A549 (cell line): ENCODE measurements around the gene SLC12A8. TPM values are rescaled to one million over a fixed set of nuclear protein-coding genes. Genes with fewer than 3 reads are reported as not detected.

Source experiments
- ATAC-seq, 2 experiments: fragments of 200-7000 bp in 1 of 2; fragments of >200 bp in 1 of 2; cut with Nextera tagmentation in 1 of 2; cut with Tn5 transposase in 1 of 2; 3 replicates each; pipeline versions ENCODE4 v1.8.0 to v1.9.1; 2018 to 2020; ENCODE audit warnings: mild to moderate bottlenecking in 1 of 2, moderate library complexity in 1 of 2
- CTCF ChIA-PET: fragments of 300-600 bp; sonication (Branson Sonifier 250); formaldehyde crosslinking; extraction: SDS; loops from one replicate; lab custom pipeline; 2021; ENCODE audit warnings: antibody characterized with exemption, inconsistent platforms; lab: Yijun Ruan, JAX
- POLR2A ChIA-PET: fragments of 350-600 bp; formaldehyde crosslinking; extraction: SDS; loops from one replicate; lab custom pipeline; 2021; ENCODE audit warnings: antibody characterized with exemption, inconsistent platforms; lab: Yijun Ruan, JAX
- DNase-seq, 2 experiments: peaks; one replicate each; pipeline versions ENCODE4 v3.0.0 to v3.0.0-alpha.2; 2011 to 2016; ENCODE audit warnings: low read depth in 1 of 2, low spot score in 1 of 2
- FAIRE-seq: peaks from 2 replicates; lab custom pipeline; 2011; peaks lifted over from hg19 to GRCh38; lab: Jason Lieb, UNC
- H3K27ac ChIP-seq, 2 experiments: fragments of >200 bp; sonication (Bioruptor Twin); formaldehyde crosslinking; 3 replicates each; pipeline ENCODE4 v1.5.1; 2016 to 2017
- H3K4me1 ChIP-seq: fragments of >200 bp; sonication (Bioruptor Twin); formaldehyde crosslinking; 3 replicates; pipeline ENCODE4 v1.6.1; 2016
- H3K4me2 ChIP-seq: fragments of >200 bp; sonication (Bioruptor Twin); formaldehyde crosslinking; 3 replicates; pipeline ENCODE4 v1.6.1; 2016
- H3K4me3 ChIP-seq: fragments of >200 bp; sonication (Bioruptor Twin); formaldehyde crosslinking; 3 replicates; pipeline ENCODE4 v1.5.1; 2016
- H3K9me3 ChIP-seq: fragments of >200 bp; sonication (Bioruptor Twin); formaldehyde crosslinking; 3 replicates; pipeline ENCODE4 v1.6.1; 2016
- BHLHE40 ChIP-seq: IDR thresholded peaks from 2 replicates; pipeline ENCODE4 v1.6.1; 2012; ENCODE audit warnings: low read depth, low read length, inconsistent platforms
- CBX8 ChIP-seq: fragments of 200-600 bp; sonication (generic); IDR thresholded peaks from 2 replicates; pipeline ENCODE4 v1.6.1; 2016
- ESRRA ChIP-seq: fragments of 150-350 bp; IDR thresholded peaks from 2 replicates; pipeline ENCODE4 v1.6.1; 2014; ENCODE audit warnings: mild to moderate bottlenecking, low read length, borderline replicate concordance
- FOSL2 ChIP-seq, 2 experiments: fragments of 450-650 bp in 1 of 2; fragments of >200 bp in 1 of 2; sonication (Bioruptor Twin) in 1 of 2; formaldehyde crosslinking; IDR thresholded peaks; 2 replicates each; pipeline versions ENCODE4 v1.5.0 to v1.6.1; 2016 to 2020; ENCODE audit warnings: mild to moderate bottlenecking in 1 of 2, moderate library complexity in 1 of 2
- FOXS1 ChIP-seq: fragments of 250-450 bp; sonication (Bioruptor Pico); IDR thresholded peaks from 2 replicates; pipeline ENCODE4 v1.5.0; 2020; ENCODE audit warnings: mild to moderate bottlenecking, moderate library complexity
- HDAC2 ChIP-seq: fragments of 200-600 bp; sonication (generic); IDR thresholded peaks from 2 replicates; pipeline ENCODE4 v1.6.1; 2016
- HEYL ChIP-seq: fragments of 250-450 bp; sonication (Bioruptor Pico); IDR thresholded peaks from 2 replicates; pipeline ENCODE4 v1.8.0; 2021; ENCODE audit warnings: mild to moderate bottlenecking, moderate library complexity
- HOXA7 ChIP-seq: fragments of 250-450 bp; sonication (Bioruptor Pico); IDR thresholded peaks from 2 replicates; pipeline ENCODE4 v1.5.0; 2020; ENCODE audit warnings: mild to moderate bottlenecking, moderate library complexity
- KDM1A ChIP-seq: fragments of 200-600 bp; sonication (generic); IDR thresholded peaks from 2 replicates; pipeline ENCODE4 v1.6.1; 2016; ENCODE audit warnings: low read depth, mild to moderate bottlenecking
- KDM5A ChIP-seq: fragments of 200-600 bp; sonication (generic); IDR thresholded peaks from 2 replicates; pipeline ENCODE4 v1.6.1; 2016; ENCODE audit warnings: antibody characterized with exemption, mild to moderate bottlenecking
- MYC ChIP-seq: IDR thresholded peaks from 2 replicates; pipeline ENCODE4 v1.6.1; 2012; ENCODE audit warnings: mild to moderate bottlenecking, inconsistent platforms, low read length, improper control_type of control experiment, borderline replicate concordance
- NPAS2 ChIP-seq: fragments of 250-450 bp; sonication (Bioruptor Pico); IDR thresholded peaks from 2 replicates; pipeline ENCODE4 v1.8.0; 2022; ENCODE audit warnings: mild to moderate bottlenecking, moderate library complexity, borderline replicate concordance
- POLR2A ChIP-seq: IDR thresholded peaks from 2 replicates; pipeline ENCODE4 v1.6.1; 2012; ENCODE audit warnings: mild to moderate bottlenecking, low read length
- RAD21 ChIP-seq, 2 experiments: fragments of >200 bp in 1 of 2; sonication (Bioruptor Twin) in 1 of 2; formaldehyde crosslinking in 1 of 2; IDR thresholded peaks in 1 of 2; conservative IDR thresholded peaks in 1 of 2; 2 replicates in 1 of 2; 3 replicates in 1 of 2; pipeline ENCODE4 v1.6.1; 2012 to 2018; ENCODE audit warnings: inconsistent platforms in 1 of 2
- SREBF2 ChIP-seq: fragments of 450-650 bp; IDR thresholded peaks from 2 replicates; pipeline ENCODE4 v1.6.1; 2014; ENCODE audit warnings: mild to moderate bottlenecking, moderate library complexity
- TFCP2L1 ChIP-seq: fragments of 250-450 bp; sonication (Bioruptor Pico); IDR thresholded peaks from 2 replicates; pipeline ENCODE4 v1.5.0; 2021; ENCODE audit warnings: mild to moderate bottlenecking
- ZC3H11A ChIP-seq: fragments of 450-650 bp; IDR thresholded peaks from 2 replicates; pipeline ENCODE4 v1.6.1; 2014; ENCODE audit warnings: antibody characterized with exemption, mild to moderate bottlenecking
- ZFP36 ChIP-seq: fragments of 450-650 bp; IDR thresholded peaks from 2 replicates; pipeline ENCODE4 v1.6.1; 2014; ENCODE audit warnings: borderline replicate concordance; ENCODE audit not compliant: partially characterized antibody
- WGBS: methylation state at CpG from one replicate; pipeline ENCODE4 v1.1.6; 2017; ENCODE audit errors: missing lambda C conversion rate; 5-methylcytosine and 5-hydroxymethylcytosine counted together
- polyA plus RNA-seq, 4 experiments: library from polyadenylated mRNA; depleted of rRNA in 3 of 4; stranded (reverse); fragments of >200 nt; fragmentation: RNase III in 1 of 4; extraction: RNeasy Plus Mini Kit Qiagen cat#74134 plus additional on column Dnase treatment in 1 of 4; gene quantifications; 2 replicates in 3 of 4; 3 replicates in 1 of 4; pipeline ENCODE4 v1.2.3, GENCODE V29; 2011 to 2017
- TF ChIP-seq, protein P1 (sequence below): fragments of 200-600 bp; sonication (generic); IDR thresholded peaks from 2 replicates; pipeline ENCODE4 v1.6.1; 2016; ENCODE audit warnings: antibody characterized with exemption, mild to moderate bottlenecking, moderate library complexity
- TF ChIP-seq, protein P2 (sequence below): fragments of >200 bp; sonication (Bioruptor Twin); formaldehyde crosslinking; IDR thresholded peaks from 3 replicates; pipeline ENCODE4 v1.6.1; 2016
- TF ChIP-seq, protein P3 (sequence below): fragments of 250-450 bp; sonication (Bioruptor Pico); IDR thresholded peaks from 2 replicates; pipeline ENCODE4 v1.5.0; 2020; ENCODE audit warnings: low read depth, mild to moderate bottlenecking, moderate library complexity

The SLC12A8 gene
- polyA plus RNA-seq, 2 of the 4 experiments (the other 2 are of a cell fraction), result 1.1 to 4.2 TPM

GRCh38 chr3:125179143-125179883 lies 33.2 kb downstream of the SLC12A8 start:
- no peak overlapping the region for H3K27ac ChIP-seq
- WGBS, result 64% methylated on average over 3 of the region's 3 CpGs
- no peaks in the 10 kb centered on the region for H3K4me1 ChIP-seq
- TF ChIP-seq BHLHE40, result no peak
- no peak for TF ChIP-seq CBX8
- no peak for TF ChIP-seq HEYL (CRISPR knock-in tag)
- no peak for TF ChIP-seq HOXA7
- no peak for TF ChIP-seq FOSL2 (IDR thresholded peaks at IDR 0.05)
- no peak for TF ChIP-seq FOSL2 (CRISPR knock-in tag; IDR thresholded peaks at IDR 0.05)
- TF ChIP-seq, protein P1, sequence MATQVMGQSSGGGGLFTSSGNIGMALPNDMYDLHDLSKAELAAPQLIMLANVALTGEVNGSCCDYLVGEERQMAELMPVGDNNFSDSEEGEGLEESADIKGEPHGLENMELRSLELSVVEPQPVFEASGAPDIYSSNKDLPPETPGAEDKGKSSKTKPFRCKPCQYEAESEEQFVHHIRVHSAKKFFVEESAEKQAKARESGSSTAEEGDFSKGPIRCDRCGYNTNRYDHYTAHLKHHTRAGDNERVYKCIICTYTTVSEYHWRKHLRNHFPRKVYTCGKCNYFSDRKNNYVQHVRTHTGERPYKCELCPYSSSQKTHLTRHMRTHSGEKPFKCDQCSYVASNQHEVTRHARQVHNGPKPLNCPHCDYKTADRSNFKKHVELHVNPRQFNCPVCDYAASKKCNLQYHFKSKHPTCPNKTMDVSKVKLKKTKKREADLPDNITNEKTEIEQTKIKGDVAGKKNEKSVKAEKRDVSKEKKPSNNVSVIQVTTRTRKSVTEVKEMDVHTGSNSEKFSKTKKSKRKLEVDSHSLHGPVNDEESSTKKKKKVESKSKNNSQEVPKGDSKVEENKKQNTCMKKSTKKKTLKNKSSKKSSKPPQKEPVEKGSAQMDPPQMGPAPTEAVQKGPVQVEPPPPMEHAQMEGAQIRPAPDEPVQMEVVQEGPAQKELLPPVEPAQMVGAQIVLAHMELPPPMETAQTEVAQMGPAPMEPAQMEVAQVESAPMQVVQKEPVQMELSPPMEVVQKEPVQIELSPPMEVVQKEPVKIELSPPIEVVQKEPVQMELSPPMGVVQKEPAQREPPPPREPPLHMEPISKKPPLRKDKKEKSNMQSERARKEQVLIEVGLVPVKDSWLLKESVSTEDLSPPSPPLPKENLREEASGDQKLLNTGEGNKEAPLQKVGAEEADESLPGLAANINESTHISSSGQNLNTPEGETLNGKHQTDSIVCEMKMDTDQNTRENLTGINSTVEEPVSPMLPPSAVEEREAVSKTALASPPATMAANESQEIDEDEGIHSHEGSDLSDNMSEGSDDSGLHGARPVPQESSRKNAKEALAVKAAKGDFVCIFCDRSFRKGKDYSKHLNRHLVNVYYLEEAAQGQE, result no peak
- no peak for TF ChIP-seq HDAC2
- no peak for TF ChIP-seq MYC
- TF ChIP-seq, protein P2, sequence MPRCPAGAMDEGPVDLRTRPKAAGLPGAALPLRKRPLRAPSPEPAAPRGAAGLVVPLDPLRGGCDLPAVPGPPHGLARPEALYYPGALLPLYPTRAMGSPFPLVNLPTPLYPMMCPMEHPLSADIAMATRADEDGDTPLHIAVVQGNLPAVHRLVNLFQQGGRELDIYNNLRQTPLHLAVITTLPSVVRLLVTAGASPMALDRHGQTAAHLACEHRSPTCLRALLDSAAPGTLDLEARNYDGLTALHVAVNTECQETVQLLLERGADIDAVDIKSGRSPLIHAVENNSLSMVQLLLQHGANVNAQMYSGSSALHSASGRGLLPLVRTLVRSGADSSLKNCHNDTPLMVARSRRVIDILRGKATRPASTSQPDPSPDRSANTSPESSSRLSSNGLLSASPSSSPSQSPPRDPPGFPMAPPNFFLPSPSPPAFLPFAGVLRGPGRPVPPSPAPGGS, result no peak
- no peak for TF ChIP-seq ZFP36
- TF ChIP-seq RAD21 (conservative IDR thresholded peaks at IDR 0.05 in 1 of 2, IDR thresholded peaks at IDR 0.05 in 1 of 2), result no peak
- no peak for TF ChIP-seq POLR2A
- TF ChIP-seq TFCP2L1 (CRISPR knock-in tag), result no peak
- CTCF ChIA-PET, result no interaction called here
- POLR2A ChIA-PET, result no interaction called here
- H3K9me3 ChIP-seq, result no peaks in the 10 kb centered on the region
- H3K4me2 ChIP-seq, result no peak overlapping the region
- no peak for ATAC-seq
- no peak overlapping the region for H3K4me3 ChIP-seq
- FAIRE-seq, result no peak
- DNase-seq, result no peak

DNA sequence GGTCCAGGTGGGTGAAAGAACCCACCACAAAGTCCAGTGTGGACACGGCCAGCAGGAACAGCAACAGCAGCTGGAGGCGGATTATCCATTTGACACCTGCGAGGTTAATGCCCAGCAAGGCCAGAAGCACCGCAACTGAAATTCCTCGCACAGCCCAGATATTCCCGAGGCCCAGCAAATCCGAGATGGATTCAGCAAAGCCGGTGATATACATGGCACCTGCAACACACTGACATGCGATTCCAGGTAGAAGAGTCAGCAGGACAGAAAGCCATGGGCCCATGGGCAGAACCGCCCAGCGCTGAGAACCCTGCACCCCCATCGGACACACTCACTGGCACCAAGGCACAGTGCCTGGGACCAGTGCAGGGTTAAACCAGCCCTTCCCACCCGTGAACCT lies 34.8 kb downstream of the SLC12A8 start:
- TF ChIP-seq KDM1A, result no peak
- no peak for TF ChIP-seq ZC3H11A
- no peak overlapping the region for H3K4me2 ChIP-seq
- no peaks in the 10 kb centered on the region for H3K9me3 ChIP-seq
- H3K4me3 ChIP-seq, result no peak overlapping the region
- WGBS, result 73% methylated on average over 3 of the region's 13 CpGs
- POLR2A ChIA-PET, result no interaction called here
- H3K27ac ChIP-seq, result no peak overlapping the region
- DNase-seq (no peak), ATAC-seq (no peak), FAIRE-seq (no peak)
- no peaks in the 10 kb centered on the region for H3K4me1 ChIP-seq
- CTCF ChIA-PET, result no interaction called here

DNA sequence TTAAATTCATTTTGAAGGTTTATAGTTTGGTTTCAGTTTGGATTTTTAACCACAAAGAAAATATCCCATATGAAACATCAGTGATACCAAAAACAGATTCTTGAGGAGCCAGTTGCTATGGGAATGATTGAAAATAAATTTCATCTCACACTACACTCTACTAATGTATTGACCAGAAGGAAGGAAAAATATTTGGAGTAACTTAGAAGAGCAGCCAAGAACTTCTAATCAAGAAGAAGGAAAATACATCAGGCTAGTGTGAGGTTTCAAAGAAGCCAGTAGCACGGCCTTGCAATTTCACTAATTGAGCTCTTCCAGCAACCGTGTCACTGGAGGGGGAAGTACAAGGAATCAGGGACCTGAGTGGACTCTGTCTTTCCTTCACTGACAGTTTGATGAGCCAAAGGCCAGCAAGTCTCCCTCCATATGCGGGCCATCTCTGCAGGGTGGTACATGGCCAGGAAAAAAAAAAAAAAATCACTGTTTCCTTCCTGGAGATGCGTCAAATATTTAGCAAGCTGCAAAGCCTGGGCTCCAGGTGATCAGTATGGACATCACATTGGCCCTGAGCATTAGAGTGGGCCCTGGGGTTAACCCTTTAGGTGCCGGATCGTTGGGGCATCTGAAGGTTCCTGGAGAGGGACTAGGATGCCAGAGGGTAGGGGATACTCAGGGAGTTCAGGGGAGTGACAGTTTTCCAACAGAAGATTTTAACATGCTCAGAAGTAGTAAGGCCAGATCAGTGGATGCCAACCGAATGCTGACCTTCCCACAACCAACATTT lies 37.1 kb downstream of the SLC12A8 start:
- Histone ChIP-seq H3K4me3 (no peak overlapping the region), H3K9me3 (no peaks in the 10 kb centered on the region), H3K4me2 (no peak overlapping the region), H3K4me1 (no peaks in the 10 kb centered on the region), H3K27ac (no peak overlapping the region)
- TF ChIP-seq FOSL2 (IDR thresholded peaks at IDR 0.05), result no peak
- no peak for TF ChIP-seq FOSL2 (CRISPR knock-in tag; IDR thresholded peaks at IDR 0.05)
- TF ChIP-seq, protein P3, sequence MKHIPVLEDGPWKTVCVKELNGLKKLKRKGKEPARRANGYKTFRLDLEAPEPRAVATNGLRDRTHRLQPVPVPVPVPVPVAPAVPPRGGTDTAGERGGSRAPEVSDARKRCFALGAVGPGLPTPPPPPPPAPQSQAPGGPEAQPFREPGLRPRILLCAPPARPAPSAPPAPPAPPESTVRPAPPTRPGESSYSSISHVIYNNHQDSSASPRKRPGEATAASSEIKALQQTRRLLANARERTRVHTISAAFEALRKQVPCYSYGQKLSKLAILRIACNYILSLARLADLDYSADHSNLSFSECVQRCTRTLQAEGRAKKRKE (CRISPR knock-in tag), result no peak
- no peak for TF ChIP-seq FOXS1 (CRISPR knock-in tag)
- no peak for TF ChIP-seq SREBF2
- no peak for TF ChIP-seq ESRRA
- TF ChIP-seq KDM5A, result no peak
- TF ChIP-seq NPAS2, result no peak
- FAIRE-seq (no peak), DNase-seq (no peak), ATAC-seq (no peak)
- CTCF ChIA-PET, result no interaction called here
- 81% methylated on average over 6 of the region's 7 CpGs for WGBS
- POLR2A ChIA-PET, result no interaction called here
